GM13976 (cell line): Measurements from ENCODE around the gene C14orf132.

ENCODE experiments used
- DNase-seq: peaks from one replicate; pipeline ENCODE4 v3.0.0; 2012; ENCODE audit warnings: low spot score
- in situ Hi-C: fragments of 300-500 bp; cut with MboI; formaldehyde crosslinking; loops from one replicate; pipeline ENCODE4 v1.12.0; 2022; ENCODE audit warnings: low sequenced_read_pairs, mixed read lengths, inconsistent platforms; ENCODE audit not compliant: unreplicated experiment
- TF ChIP-seq, protein P1 (sequence below): IDR thresholded peaks from 2 replicates; pipeline ENCODE4 v1.5.1; 2012; ENCODE audit warnings: borderline replicate concordance, mild to moderate bottlenecking; ENCODE audit not compliant: insufficient read depth; ENCODE audit errors: extremely low read depth, missing control alignments, control extremely low read depth

The C14orf132 gene

DNA sequence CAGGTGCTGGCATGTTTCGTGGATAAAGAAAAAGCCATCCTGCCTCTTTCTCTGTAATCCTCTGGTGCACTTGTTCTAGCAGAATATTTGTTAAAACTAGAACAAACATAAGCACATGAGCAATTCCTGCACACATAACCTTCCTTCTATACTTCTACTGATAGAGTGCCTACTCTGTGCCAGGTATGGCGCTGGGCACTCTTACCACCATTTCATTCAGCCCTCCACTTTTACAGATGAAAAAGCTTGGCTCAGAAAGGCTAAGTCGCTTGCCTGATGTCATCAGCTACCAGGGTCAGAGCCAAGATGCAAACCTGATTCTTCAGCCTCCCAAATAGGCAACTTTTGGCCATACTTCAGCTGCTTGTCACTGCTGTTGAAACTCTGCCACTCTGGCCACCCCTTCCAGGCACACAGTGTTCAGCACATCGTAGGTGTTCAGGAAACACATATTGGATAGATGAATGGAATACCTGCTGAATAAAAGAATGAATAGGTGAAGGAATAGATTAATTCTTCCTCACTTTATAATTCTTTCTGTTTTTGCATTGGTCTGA is 10.0 kb upstream of the C14orf132 start:
- TF ChIP-seq, protein P1, sequence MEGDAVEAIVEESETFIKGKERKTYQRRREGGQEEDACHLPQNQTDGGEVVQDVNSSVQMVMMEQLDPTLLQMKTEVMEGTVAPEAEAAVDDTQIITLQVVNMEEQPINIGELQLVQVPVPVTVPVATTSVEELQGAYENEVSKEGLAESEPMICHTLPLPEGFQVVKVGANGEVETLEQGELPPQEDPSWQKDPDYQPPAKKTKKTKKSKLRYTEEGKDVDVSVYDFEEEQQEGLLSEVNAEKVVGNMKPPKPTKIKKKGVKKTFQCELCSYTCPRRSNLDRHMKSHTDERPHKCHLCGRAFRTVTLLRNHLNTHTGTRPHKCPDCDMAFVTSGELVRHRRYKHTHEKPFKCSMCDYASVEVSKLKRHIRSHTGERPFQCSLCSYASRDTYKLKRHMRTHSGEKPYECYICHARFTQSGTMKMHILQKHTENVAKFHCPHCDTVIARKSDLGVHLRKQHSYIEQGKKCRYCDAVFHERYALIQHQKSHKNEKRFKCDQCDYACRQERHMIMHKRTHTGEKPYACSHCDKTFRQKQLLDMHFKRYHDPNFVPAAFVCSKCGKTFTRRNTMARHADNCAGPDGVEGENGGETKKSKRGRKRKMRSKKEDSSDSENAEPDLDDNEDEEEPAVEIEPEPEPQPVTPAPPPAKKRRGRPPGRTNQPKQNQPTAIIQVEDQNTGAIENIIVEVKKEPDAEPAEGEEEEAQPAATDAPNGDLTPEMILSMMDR: no peak
- no peak for DNase-seq
- in situ Hi-C loops: no loop called here

DNA sequence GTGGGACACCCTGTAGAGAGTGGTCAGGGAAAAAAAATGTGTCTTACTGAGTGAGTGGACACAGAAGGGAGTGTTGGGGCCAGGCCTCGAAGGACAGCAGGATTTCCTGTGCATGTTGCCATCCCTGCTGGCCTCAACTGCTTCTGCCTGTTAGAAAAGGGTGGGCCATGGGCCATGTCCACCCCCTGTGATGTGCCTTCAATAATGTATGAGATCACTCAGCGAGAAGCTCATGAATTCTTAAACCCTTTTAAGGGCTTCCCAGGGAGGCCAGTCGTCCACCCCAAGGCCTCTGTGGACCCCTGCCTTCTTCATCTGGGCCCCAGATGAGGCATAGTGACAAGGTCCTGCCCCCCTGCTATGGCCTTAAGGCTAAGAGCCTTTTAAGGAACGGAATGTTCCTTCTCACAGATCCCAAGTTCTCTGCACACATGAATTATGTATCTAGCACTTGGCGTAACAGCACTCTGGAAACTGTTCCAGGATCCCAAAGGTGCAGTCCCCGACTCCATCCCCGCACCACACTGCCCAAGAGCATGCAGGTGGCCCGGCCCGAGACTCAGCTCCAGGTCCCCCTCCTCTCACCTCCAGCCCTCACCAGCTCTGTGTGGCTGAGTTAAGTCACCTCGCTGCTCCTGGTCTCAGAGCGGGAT is 8.9 kb upstream of the C14orf132 start:
- TF ChIP-seq, protein P1: no peak
- no peak for DNase-seq
- in situ Hi-C loops: no loop called here

DNA sequence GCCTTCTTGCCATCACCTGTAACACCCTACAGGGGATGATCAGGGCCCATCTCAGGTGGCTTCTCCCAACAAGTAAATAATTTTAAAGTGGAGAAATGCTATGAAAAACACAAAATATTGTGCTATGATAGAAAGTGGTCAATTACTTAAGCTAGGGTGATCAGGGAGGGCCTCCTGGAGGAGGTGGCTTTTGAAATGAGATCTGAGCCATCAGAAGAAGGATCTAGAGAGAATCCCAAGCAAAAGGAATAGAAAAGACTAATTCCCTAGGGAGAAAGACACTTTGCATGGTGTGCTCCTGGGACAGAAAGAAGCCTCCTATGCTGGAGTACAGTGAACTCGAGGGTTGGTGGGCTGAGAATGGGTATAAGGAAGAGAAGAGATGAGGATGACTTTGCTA is 7.5 kb upstream of the C14orf132 start:
- TF ChIP-seq, protein P1: no peak
- in situ Hi-C loops: no loop called here
- DNase-seq: no peak

DNA sequence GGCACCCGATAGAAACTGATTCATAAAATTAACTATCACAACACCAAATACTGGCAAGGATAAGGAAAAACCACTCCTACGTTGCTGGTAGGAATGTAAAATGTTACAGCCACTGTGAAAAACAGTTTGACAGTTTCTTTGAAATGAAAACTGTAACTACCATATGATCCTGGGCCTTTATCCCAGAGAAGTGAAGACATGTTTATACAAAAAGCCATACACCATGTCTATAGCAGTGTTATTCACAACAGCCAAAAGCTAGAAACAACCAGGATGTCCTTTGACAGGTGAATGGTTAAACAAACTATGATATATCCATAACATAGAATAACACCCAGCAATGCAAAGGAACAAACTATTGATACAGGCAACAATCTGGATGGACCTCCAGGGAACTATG is 3.7 kb upstream of the C14orf132 start:
- DNase-seq: no peak
- in situ Hi-C loops: no loop called here
- TF ChIP-seq, protein P1: no peak

DNA sequence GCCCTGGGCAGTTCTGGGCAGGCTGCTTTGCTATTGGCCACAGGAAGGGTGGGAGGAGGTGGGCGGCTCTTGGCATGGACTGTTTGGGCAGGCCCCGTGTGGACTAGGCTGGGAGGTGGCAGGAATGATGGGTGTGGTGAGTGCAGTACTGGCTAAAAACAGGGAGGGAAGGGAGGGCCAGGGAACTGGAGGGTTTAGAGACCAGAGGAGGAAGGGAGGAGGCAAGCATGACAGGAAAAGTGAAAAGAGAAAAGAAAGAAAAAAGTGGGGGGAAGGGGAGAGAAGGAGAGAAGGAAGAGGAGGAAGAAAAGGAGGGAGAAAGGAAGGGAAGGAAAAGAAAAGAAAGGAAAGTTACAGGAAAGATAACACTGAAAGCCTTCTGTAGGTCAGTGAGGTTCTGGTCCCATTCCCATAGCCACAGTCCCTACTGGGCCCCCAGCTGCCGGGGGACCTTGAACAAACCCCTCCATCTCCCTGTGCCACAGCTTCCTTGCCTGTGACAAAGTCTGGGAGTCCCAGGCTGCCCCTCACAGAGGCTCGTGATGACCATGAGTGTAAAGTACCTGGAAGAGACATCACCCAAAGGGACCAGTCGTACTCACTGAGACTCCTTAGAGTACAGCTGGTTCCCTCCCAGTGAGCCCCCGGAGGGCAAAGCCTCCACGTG is 1.1 kb upstream of the C14orf132 start:
- in situ Hi-C loops: no loop called here
- no peak for DNase-seq
- TF ChIP-seq, protein P1: no peak

DNA sequence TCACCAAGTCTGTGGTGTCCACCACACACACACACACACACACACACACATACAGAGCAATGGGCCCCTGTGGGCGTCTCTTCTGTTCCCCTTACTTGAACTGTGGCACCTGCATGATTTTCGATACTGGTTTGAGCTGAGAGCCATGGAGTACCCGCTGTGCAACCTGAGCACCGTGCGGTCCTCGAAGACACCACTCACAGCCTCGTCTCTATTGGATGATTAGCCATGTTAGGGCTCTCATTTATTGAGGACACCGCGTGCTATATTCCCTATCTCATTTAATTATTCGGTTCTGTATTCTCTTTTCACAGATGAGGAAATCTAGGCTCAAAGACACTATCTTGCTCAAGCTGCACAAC is 623 bp upstream of the C14orf132 start:
- TF ChIP-seq, protein P1: no peak
- in situ Hi-C loops: no loop called here
- no peak for DNase-seq
